ENCODE measurements around the gene DNAJA4.

GRCh38 chr15:78256044-78256437 is 8.3 kb upstream of the DNAJA4 start:
- TF ChIP-seq CTCF (conservative IDR thresholded peaks at IDR 0.05; ENCODE audit: low read length) = no peak
- no peak for TF ChIP-seq EZH2phosphoT487 (IDR thresholded peaks at IDR 0.05; ENCODE audit: borderline replicate concordance, low read depth, low read length)
